GM19328 (cell line): ENCODE results near the gene PRSS57.
"Not testable (repeated sequence)": the region's sequence is repeated elsewhere in the genome, so short reads cannot be mapped to it uniquely, and the experiment has no call there.

Source experiments
- ATAC-seq: cut with Tn5 transposase; IDR thresholded peaks from one replicate; pipeline ENCODE4 v1.9.1; 2021; ENCODE audit warnings: mild to moderate bottlenecking, moderate library complexity; ENCODE audit not compliant: unreplicated experiment

The PRSS57 gene

DNA sequence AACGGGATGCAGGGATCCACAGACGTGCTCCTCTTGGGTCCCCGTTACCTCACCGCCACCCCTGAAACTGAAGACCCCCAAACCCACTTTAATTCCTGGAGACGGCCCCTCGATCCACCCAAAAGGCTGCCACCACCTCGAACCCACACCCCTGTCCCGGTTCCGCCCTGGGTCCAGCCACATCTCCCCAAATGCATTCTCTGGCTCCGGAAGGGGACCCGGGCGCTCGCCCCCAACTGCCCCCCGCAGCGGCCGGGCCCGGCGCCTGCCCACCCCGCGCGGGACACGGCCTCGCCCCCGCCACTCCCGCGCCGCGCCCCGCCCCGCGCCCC is 19.3 kb downstream of the PRSS57 start:
- ATAC-seq, result no peak

DNA sequence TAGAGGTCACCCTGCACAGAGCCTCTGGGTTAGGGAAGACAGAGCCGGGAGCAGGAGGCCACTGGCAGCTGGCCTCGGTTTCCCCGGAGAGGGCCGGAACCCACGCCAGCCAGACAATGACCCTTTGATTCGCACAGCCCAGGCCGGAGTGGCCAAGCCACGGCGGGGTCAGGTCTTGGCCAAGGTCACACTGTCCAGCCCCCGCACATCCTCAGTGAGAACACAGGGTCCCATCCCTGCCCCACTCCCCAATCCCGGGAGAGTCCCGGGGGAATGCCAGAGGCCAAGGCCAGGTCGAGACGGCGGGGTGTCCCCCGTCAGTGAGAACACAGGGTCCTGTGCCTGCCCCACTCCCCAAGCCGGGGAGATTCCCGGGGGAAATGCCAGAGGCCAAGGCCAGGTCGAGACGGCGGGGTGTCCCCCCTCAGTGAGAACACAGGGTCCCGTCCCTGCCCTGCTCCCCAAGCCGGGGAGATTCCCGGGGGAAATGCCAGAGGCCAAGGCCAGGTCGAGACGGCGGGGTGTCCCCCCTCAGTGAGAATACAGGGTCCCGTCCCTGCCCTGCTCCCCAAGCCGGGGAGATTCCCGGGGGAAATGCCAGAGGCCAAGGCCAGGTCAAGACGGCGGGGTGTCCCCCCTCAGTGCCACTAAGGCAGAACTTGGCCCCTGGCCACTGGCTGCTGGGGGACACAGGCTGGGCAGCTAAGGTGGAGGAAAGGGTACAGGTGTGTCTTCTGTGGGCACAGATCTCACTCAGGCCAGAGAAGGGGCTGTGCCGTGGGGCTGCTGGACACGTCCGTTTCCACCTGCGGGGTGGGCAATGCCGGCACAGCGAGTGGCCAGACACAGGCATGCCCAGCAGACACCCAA is 20.7 kb downstream of the PRSS57 start:
- no peak for ATAC-seq

DNA sequence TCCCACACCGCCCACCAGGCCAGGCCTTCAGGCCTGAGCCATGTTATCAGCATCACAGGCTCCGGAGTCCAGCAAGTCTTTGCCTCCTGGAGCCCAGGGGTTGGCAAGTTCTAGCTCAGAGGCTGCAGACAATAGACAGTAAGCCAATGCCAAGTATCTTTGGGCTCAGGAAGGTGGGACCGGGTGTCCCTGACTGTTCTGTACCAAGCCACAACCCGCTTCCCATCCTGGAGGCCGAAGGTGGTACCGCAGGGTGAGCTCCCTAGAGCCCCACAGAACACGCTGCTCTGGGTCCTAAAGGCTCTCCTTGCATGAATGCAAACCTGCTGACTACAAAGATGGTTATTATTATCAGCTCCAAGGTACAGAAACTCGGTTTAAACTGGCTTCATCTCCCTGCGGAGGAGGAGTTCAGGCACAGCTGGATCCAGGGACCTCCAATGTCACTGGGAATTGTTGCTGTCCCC is 24.6 kb downstream of the PRSS57 start:
- ATAC-seq, result no peak

DNA sequence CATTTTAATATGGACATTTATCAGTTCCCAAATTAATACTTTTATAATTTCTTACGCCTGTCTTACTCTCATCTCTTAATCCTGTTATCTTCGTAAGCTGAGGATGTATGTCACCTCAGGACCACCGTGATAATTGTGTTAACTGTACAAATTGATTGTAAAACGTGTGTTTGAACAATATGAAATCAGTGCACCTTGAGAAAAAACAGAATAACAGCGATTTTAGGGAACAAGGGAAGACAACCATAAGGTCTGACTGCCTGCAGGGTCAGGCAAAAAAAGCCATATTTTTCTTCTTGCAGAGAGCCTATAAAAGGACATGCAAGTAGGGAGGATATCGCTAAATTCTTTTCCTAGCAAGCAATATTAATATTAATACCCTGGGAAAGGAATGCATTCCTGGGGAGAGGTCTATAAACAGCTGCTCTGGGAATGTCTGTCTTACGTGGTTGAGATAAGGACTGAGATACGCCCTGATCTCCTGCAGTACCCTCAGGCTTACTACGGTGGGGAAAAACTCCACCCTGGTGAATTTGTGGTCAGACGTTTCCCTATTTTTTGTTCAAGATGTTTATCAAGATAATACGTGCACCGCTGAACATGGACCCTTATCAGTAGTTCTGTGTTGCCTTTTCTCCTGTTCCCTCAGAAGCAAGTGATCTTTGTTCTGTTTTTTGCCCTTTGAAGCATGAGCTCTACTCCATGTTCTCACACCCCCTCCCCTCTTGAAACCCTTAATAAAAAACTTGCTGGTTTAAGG is 26.4 kb downstream of the PRSS57 start:
- ATAC-seq, result not testable (repeated sequence)

DNA sequence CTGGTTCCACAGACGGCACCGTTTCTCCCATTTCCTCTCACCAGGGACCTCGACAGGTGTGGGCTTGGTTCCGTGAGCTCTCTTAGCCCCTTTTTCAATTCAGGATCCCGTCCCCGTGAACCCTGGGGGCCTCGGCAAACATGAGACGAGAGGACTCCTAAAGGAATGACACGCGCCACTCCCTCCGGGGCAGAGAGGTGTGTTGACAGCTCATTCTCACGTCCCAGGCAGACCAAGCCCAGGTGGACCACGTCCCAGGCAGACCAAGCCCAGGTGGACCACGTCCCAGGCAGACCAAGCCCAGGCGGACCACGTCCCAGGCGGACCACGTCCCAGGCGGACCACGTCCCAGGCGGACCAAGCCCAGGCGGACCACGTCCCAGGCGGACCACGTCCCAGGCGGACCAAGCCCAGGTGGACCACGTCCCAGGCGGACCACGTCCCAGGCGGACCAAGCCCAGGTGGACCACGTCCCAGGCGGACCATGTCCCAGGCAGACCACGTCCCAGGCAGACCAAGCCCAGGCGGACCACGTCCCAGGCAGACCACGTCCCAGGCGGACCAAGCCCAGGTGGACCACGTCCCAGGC is 28.2 kb downstream of the PRSS57 start:
- ATAC-seq, result not testable (repeated sequence)

DNA sequence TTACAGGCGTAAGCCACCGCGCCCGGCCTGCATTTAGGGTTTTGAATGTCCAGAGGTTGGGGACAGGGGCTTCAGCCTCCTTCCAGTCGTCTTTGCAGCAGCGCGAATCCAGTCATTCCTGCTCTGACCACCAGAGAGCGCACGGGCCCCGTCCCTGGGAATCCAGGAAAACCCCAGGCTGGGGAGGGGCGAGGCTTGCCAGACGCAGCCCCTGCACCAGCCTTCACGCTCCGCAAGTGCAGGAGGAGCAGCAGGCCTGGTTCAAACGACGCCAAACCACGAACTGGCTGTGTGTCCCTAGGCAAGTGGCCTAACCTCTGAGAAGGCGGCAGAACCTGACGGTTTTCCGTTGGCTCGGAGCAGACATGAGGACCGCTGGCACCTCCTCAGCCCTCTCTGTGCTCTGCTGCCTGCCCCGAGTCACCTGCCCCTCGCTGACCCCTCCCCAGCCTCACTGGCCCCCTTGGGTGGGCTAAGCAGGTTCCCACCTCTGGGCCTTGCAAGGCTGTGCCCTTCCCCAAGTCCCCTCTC is 30.3 kb downstream of the PRSS57 start:
- ATAC-seq, result no peak

DNA sequence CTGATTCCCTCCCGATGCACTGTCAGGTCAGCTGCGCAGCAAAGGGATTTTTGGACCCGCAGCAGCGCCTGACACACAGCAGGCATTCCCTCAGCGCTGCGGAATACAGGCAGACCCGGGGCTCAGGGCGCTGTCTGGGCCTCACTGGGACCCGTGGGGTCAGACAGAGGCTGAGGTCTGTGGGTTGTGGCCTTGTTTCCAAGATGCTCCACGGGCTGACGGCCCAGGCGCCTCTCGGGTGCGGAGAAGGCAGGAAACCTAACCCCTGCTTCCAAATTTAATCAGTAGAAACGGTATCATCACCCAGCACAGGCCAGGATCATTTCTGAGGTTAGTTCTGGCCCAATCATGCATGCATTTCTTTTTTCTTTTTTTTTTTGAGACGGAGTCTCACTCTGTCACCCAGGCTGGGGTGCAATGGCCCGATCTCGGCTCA is 31.6 kb downstream of the PRSS57 start:
- ATAC-seq, result no peak

DNA sequence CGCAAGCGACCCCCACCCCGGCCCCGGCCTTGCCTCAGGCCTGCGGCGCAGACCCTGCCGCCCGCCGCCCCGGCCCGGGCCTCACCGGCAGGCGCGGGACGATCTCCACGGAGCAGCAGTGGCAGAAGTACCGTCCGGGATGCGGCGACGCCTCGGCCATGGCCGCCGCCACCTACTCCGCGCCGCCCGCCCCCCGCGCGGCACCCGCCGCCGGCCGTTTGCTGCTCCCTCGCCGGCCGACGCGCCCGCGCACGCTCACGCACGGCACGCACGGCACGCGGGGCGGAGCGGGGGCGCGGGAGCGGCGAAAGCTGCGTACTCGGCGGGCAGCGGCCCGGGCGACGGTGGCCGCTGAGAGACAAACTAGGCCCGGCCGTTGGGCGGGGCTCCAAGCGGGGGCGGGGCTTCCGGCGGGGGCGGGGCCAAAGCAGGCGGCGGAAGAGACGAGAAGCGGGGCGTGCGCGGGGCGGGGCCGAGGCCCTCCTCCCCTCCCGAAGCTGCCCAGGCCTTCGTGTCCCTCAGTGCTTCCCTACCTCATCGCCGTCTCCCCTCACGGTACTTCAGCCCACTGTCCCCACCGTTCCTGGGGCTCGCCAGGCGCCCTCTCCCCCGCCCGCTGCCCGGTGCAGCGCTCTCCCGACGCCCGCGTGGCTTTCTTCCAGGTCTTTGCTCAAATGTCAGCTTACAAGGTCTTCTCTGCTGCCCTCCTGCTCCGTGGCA is 32.1 kb downstream of the PRSS57 start, which contains the start of gene RNF126:
TSS of gene RNF126 (minus strand) at position 253 of the 720 bp plus-strand sequence. CDS start at position 160, 93 bp downstream.
- ATAC-seq, result peak; percentile 64

DNA sequence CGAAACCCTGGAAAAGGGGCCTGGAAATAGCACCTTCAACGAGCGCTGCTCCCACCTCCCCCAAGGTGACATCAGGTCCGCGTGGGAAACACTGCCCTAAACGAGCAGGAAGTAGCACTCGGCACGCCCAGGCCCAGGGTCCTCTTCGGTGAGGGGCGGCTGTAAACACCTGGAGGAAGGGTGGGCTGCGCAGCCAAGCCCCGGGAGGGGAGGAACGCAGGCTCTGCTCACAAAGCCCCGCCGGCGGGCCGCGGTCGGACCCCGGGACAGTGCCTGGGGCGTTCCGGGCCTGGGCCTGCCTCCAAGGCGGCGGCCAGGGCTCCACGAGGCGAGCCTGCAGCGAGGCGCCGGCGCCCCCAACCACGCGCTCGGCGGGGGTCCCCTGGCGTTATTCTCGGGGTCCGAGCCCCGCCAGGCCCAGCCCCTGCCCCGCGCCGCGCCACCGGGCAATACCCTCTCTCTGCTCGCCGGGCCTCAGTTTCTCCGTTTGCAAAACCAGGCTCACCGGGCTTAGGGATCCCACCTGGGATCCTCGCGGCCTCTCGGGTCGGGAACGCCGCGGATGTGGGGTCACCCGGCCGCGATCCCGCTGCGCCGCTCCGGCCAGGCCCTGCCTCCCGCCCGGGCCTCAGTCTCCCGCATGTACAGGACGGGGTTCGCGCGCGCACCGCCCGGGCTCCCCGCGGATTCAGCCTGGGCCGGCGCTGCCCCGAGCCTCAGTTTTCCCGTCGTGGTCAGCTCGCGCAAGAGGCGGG is 32.9 kb downstream of the PRSS57 start:
- no peak for ATAC-seq

DNA sequence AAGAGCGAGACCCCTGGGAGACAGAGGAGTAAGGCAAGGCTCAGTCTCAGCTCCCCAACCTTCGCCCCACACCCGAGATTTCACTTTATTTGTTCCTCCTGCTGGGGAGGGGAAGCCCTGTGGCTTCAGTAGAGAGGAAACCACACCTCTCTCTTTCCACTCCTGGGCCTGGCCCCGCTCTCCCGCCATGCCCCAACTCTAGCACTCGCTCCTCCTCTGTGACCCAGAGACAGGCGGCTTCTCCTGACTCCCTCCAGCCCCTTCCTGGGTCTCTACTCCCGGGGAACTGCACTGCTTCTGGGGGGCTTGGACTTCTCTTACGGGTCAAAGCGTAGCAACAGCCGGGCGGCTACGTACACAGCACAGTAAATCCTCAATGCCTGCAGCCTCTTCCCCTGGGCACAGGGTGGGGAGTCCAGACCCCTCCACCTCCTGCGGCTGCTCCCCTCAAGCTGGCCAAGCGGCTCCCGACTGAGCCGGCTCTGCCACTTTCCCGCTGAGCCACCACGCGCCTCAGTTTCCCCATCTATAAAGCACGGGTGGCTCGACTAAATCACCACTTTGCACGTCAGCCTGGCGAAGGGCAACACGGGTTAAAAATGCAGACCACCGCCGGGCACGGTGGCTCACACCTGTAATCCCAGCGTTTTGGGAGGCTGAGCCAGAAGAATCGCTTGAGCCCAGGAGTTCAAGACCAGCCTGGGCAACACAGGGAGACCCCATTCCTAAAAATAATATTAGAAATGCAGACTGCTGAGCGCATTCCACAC is 33.6 kb downstream of the PRSS57 start:
- no peak for ATAC-seq

DNA sequence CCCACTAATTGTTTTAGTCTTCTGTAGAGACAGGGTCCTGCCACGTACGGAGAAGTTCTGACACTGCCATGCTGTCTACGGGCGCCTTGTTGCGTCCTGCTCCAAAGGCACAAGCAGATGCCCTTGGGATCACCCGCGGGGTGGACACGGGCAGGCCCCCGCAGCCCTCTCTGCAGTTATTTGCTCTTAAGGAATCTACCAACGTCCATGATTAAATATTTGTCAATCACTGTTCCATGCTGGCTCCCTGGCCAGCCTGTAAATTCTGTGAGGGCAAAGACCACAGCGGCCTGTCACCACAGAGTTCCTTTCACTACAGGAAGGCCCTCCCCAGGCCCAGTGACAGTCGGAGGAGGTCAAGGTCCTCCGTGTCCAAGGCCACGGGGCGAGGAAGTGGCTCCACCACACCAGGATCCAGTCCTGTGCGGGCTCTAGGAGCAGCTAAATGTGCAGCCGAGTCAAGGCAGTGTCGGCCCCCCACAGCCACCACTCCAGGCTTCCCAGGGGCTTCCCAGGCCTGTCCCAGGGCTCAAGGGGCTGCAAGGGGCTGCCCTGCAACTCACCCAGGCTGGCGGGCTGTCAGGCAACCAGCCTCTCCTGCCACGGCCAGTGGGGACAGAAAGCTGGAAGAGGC is 34.3 kb downstream of the PRSS57 start:
- ATAC-seq, result no peak

DNA sequence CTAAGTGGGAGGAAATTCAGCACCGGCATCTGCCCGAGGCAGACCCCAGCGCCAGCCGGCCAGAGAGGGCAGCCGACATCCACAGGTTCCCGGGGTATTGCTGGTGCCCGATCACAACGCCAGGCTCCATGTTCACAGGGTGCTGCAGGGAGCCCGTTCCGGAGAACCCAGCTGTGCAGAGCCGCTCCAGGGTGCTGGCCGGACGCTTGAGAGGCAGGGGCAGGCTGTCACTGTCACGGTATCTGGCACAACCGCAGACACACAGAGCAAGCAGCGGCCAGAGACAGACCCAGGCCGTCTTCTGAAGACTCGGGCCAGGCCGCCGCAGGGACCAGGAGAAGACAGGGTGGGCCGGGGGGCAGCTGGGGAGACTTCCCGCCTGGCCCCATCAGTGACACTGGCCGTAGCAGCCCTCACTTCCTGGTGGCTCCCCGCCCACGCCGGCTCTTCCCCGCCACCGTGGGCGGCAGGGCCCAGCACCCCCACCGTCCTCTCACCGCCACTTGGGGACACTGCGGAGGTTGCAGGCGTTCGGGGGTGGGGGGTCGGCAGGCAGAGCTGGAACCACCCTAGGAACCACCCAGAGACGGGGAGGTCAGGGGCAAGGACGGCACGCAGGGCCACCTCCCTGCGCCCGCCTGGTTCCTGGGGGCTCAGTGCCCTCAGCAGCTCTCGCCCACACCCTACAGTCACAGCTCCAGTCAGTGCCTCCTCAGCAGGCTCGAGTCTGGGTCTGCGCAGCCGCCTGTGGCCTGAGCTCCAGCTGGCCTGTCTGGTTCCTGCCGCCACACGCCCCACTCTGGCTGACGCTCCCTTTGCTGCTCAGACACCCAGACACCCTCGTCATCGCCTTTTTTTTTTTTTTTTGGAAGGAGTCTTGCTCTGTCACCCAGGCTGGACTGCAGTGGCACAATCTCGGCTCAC is 36.1 kb downstream of the PRSS57 start:
- no peak for ATAC-seq

DNA sequence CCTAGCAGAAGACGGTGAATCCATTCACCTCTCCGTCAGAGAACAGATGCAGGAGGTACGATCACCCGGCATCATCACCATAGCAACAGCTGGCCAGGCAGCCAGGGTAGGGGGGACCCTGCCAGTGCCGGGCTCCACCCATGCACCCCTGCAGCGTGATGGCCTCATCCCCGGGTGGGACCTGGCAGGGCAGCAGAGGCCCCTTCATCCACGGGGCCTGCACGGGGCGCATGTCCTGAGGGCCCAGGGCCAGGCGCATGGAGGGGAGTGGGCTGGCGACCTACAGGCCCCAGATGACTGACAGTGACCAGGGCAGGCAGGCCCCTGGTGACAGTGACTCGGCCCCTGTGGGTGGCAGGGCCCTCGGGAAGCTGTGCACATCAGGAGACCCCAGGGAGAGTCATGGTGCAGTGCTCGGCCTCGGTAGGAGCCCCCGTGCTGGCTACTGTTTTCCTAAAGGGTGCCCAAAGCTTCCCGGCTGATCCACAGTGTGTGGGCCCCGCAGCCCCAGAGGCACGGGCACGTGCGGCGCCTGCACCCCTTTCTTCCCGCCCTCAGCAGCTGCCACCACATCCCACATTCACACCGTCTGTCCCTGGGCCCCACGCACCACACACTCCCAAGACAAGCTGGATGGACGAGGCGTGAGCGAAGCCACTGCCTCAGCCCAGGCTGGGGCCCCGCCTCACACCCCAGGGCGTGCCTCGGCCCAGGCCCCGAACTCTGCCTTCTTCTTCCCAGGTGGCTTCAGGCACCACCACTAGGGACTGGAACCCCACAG is 37.0 kb downstream of the PRSS57 start:
- ATAC-seq, result no peak

DNA sequence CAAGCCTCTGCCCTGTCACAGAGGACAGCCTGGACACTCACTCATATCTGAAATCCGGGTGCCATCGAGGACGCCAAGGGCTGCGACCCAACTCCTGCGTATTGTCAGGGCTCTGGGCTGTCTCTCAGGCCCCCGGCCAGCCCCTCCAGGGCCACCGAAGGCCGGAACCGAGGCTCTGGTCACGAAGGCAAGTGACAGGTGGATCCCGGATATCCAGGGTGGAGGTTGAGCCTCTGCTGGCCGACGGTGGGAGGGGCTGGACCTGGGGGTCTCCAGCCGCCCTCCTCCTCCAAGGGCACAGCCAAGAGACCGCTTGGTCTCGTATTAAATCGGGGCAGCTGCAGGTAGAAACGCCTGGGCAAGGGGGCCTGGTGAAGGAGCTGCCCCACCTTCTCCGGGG is 37.6 kb downstream of the PRSS57 start:
- ATAC-seq, result no peak

DNA sequence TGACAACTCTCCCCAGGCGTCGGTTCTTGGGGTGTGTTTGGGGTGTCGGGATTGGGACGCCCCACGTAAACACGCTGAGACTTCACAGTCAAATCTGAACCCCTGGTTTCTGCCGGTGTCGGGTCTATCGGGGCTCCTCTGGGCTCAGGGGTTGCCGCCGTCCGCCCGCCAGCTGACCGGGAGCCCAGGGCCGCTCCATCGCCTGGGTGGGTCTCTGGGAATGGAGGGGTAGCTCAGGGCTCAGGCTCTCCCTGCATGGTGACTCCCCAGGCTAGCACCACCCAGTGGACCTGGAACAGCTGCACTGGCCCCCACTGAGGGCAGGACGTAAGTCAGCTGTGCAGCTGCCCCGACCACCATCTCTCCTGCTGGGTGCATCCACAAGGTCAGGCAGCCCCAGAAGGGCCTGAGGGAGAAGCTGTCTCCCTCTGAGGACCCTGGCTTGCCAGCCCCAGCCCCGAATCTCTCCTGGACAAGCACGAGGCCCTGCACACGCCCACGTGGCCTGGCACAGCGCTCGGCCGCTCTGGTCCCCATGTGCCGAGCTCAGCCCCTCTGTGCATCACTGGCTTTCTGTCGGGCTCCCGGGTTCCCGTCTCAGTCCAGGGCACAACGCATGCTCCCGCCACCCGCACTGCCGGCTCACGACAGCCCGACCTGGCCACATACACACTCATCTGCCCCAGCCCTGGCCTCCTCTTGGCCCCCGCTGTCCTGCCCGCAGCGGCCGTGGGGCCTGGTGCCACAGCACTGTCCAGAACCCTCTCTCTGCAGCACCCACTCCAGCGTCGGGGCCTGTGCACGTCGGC is 38.3 kb downstream of the PRSS57 start:
- no peak for ATAC-seq

DNA sequence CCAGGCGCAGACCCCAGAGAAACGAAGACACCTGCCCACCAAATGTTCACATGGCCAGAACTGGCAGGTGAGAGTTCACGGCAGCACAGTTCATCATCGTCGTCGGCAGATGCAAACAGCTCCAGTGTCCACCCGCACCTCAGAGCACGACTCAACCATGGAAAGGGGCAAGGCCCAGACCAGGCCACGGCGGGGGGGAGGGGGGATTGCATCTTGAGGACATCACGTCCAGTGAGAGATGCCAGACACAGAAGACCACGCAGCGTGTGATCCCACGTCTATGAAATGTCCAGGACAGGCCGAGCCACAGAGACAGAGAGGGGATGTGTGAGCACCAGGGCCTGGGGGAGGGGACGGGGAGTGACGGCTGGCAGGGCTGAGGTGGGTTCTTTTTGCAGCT is 39.6 kb downstream of the PRSS57 start:
- no peak for ATAC-seq
